Right atrium auricular region (tissue), 2 donors: ENCODE results near the gene PLEKHG2. TPM values are rescaled to one million over a fixed set of nuclear protein-coding genes. Genes with fewer than 3 reads are reported as not detected.
"Not testable (repeated sequence)": the region's sequence is repeated elsewhere in the genome, so short reads cannot be mapped to it uniquely, and the experiment has no call there.

Experiments used
- DNase-seq: peaks from one replicate; pipeline ENCODE4 v3.0.0-alpha.2; 2019; ENCODE audit warnings: low spot score
- H3K27ac ChIP-seq, 2 donors: fragments of 200-600 bp; sonication (generic); 1 replicate in 1 of 2; 2 replicates in 1 of 2; pipeline ENCODE4 v1.5.1; 2016 to 2019
- H3K27me3 ChIP-seq, 2 donors: fragments of 200-600 bp; sonication (generic); one replicate each; pipeline versions ENCODE4 v1.5.1 to v1.6.0; 2017 to 2019
- H3K36me3 ChIP-seq: fragments of 200-600 bp; sonication (generic); one replicate; pipeline ENCODE4 v1.5.1; 2016
- H3K4me1 ChIP-seq, 2 donors: fragments of 200-600 bp; sonication (generic); one replicate each; pipeline versions ENCODE4 v1.5.1 to v1.6.0; 2017 to 2019
- H3K4me3 ChIP-seq, 2 donors: fragments of 200-600 bp; sonication (generic); 1 replicate in 1 of 2; 2 replicates in 1 of 2; pipeline ENCODE4 v1.5.1; 2017 to 2019; ENCODE audit warnings: mild to moderate bottlenecking in 1 of 2, moderate library complexity in 1 of 2
- H3K9me3 ChIP-seq, 2 donors: fragments of 200-600 bp; sonication (generic); one replicate each; pipeline ENCODE4 v1.5.1; 2019
- total RNA-seq, 2 donors: library from RNA; depleted of rRNA; stranded (reverse); fragments of >200 nt; gene quantifications; one replicate each; pipeline ENCODE4 v1.1.0, GENCODE V29; 2016
- TF ChIP-seq, protein P1 (sequence below), 2 donors: fragments of 200-600 bp; sonication (generic); IDR thresholded peaks; one replicate each; pipeline ENCODE4 v1.5.1; 2019; ENCODE audit warnings: antibody characterized with exemption in 2 of 2

Gene PLEKHG2
- total RNA-seq, 2 donors from 2014 or later, result 7.5 to 12.0 TPM

DNA sequence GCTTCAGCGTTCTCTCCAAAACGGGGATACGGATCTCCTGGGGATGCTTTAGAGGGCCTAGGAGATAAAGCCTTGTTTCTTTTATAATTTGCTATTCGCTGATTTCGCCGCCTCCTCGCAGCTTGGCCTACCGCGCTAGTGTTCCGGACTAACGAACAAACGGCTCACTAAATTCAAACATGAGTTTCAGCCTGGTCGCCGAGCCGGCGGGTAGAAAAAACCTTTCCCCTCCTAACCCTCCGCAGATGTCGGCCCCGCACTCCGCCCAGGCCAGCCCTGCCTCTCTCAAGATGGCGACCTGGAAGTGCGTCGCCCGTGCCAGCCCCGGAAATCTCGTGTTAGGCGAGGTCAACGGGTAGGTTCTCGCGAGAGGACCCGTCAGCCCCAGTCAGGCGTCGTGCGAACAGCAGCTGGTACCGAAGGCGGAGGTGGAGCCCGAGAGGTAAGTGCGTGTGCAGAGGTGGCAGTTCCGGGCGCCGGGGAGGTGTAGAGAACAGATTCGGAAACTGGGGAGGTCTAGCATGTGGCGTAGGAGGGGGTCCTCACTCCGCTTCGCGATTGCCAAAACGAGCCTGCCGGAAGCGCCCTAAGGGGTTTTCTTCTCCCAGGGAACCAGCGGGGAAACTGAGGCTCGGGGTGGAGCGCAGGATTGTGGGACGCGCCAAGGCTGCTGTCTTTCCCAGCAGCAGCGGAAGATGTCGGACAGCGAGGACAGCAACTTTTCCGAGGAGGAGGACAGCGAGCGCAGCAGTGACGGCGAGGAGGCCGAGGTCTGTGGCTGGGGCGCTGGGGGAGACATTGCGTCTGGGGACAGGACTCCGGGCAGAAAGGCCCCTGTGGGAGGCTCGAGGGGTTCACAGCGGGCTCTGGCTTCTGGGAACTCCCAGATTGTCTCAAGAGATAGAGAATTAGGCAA lies 33.0 kb downstream of the PLEKHG2 start, which contains the start of gene SUPT5H:
Gene SUPT5H, plus strand, starts transcription at position 387 of the 916 bp plus-strand sequence. Its CDS starts 309 bp downstream, at position 696.
- DNase-seq, result peak; percentile 98
- peaks cover 0 to 36% of the 10 kb centered on the region in 2 donors for H3K4me1 ChIP-seq
- peak within 1 kb of the TSS; percentile 86 to 98 for H3K27ac ChIP-seq
- H3K4me3 ChIP-seq, result peak within 1 kb of the TSS; percentile 73 to 94
- no peaks in the 10 kb centered on the region for H3K9me3 ChIP-seq
- TF ChIP-seq, protein P1, sequence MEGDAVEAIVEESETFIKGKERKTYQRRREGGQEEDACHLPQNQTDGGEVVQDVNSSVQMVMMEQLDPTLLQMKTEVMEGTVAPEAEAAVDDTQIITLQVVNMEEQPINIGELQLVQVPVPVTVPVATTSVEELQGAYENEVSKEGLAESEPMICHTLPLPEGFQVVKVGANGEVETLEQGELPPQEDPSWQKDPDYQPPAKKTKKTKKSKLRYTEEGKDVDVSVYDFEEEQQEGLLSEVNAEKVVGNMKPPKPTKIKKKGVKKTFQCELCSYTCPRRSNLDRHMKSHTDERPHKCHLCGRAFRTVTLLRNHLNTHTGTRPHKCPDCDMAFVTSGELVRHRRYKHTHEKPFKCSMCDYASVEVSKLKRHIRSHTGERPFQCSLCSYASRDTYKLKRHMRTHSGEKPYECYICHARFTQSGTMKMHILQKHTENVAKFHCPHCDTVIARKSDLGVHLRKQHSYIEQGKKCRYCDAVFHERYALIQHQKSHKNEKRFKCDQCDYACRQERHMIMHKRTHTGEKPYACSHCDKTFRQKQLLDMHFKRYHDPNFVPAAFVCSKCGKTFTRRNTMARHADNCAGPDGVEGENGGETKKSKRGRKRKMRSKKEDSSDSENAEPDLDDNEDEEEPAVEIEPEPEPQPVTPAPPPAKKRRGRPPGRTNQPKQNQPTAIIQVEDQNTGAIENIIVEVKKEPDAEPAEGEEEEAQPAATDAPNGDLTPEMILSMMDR (IDR thresholded peaks at IDR 0.05), result no peak
- no peaks in the 10 kb centered on the region for H3K36me3 ChIP-seq
- H3K27me3 ChIP-seq, result no peaks in the 10 kb centered on the region

DNA sequence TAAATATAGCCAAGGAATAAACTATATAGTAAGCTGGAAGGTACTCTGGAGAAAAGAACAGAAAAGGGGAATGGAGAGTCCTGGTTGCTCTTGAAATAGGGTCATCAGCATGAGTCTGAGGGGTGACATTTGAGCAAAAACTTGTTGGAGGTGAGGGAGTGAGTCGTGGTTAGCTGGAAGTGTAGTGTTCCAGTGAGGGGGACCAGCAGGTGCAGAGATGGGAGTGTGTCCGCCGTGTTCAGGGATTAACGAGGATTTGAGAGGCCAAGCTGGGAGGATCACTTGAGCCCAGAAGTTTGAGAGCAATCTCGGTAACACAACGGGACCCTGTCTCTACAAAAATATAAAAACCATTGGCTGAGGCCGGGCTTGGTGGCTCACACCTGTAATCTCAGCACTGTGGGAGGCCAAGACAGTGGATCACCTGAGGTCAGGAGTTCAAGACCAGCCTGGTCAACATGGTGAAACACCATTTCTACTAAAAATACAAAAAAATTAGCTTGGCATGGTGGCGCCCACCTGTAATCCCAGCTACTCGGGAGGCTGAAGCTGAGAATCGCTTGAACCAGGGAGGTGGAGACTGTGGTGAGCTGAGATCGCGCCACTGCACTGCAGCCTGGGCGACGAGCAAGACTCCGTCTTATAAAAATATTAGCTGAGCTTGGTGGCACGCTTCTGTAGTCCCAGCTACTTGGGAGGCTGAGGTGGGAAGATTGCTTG lies 34.1 kb downstream of the PLEKHG2 start:
- Histone ChIP-seq H3K9me3 (no peaks in the 10 kb centered on the region), H3K4me1 (peaks cover 0 to 36% of the 10 kb centered on the region in 2 donors), H3K36me3 (no peaks in the 10 kb centered on the region), H3K27ac (peak overlapping the region in 1 of 2 donors; percentile 86), H3K27me3 (no peaks in the 10 kb centered on the region), H3K4me3 (peak overlapping the region; percentile 73 to 94)
- no peak for DNase-seq
- TF ChIP-seq, protein P1 (IDR thresholded peaks at IDR 0.05), result no peak

DNA sequence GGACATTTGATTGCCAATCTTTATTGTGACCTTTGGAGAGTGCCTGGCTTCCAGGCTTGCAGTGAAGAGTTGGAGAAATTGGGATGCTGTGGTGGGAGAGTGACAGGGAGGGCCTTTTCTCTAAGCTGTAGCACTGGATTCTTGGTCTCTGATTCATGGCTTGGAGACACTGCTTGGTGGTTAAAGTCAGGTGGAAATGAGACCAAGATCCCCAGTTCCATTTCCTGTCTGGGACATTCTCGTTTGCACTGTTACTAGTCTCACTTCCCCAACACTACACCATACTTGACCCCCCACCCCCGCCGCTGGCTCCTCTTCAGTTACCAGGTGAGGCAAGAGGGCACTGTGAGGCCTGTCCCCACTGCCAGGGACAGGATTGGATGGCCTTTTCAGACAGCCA lies 35.8 kb downstream of the PLEKHG2 start:
- Histone ChIP-seq H3K27me3 (no peaks in the 10 kb centered on the region), H3K27ac (no peak overlapping the region), H3K4me1 (peaks cover 0 to 36% of the 10 kb centered on the region in 2 donors), H3K4me3 (no peak overlapping the region), H3K9me3 (no peaks in the 10 kb centered on the region), H3K36me3 (peaks cover under 1% of the 10 kb centered on the region)
- no peak for DNase-seq
- TF ChIP-seq, protein P1 (IDR thresholded peaks at IDR 0.05), result no peak

DNA sequence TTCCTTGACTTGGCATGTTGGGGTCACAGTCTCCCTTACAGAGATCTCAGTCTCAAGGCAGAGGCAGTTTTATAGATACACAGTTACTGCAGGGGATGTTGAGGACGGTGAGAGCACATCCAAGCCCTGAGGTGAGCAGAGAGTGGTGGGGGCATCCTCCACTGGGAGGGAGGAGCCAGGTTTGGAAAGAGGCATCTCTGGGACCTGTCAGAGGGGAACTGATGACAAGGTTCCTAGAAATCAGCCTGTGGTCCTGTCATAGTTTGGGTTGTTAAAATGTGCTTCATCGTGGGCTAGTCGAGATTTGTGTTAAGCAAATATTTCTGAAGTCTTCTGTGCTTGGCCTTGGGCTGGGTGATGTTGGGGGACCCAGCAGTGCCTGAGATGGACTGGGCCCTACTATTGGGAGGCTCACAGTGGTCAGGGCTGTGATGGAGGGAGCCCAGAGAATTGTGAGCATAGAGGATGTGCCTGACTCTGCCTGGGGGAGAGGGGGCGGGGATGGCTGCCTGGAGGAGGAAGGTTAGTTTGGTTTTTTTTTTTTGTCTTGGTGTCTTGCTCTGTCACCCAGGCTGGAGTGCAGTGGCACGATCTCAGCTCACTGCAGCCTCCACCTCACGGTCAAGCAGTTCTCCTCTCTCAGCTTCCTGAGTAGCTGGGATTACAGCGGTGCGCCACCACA lies 36.8 kb downstream of the PLEKHG2 start:
- TF ChIP-seq, protein P1 (IDR thresholded peaks at IDR 0.05), result no peak
- H3K4me3 ChIP-seq, result no peak overlapping the region
- peaks cover 10% of the 10 kb centered on the region for H3K36me3 ChIP-seq

DNA sequence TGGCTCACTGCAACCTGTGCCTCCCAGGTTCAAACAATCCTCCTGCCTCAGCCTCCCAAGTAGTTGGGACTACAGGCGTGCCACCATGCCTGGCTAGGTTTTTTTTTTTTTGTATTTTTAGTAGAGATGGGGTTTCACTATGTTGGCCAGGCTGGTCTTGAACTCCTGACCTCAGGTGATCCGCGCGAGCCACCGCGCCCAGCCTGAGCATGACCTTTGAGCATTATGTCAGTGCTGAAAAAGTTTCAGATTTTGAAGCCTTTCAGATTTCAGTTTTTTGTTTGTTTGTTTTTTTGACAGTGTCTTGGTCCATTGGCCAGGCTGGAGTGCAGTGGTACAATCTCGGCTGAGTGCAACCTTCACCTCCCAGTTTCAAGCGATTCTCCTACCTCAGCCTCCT lies 38.8 kb downstream of the PLEKHG2 start:
- Histone ChIP-seq H3K36me3 (peaks cover 19% of the 10 kb centered on the region), H3K4me1 (peaks cover 0 to 27% of the 10 kb centered on the region in 2 donors)
- H3K9me3 ChIP-seq, H3K27ac ChIP-seq, H3K27me3 ChIP-seq, H3K4me3 ChIP-seq, DNase-seq: not testable (repeated sequence)

More for the DNA sequence above, 36.8 kb downstream of the PLEKHG2 start:
- no peak for DNase-seq
- no peaks in the 10 kb centered on the region for H3K27me3 ChIP-seq
- H3K9me3 ChIP-seq, result no peaks in the 10 kb centered on the region
- H3K4me1 ChIP-seq, result peaks cover 0 to 35% of the 10 kb centered on the region in 2 donors
- H3K27ac ChIP-seq, result no peak overlapping the region
